GM10266 (cell line): ENCODE results near the gene TYMS.

ENCODE experiments used
- DNase-seq: peaks from one replicate; pipeline ENCODE4 v3.0.0; 2012; ENCODE audit errors: extremely low spot score
- CTCF ChIP-seq: IDR thresholded peaks from 2 replicates; pipeline ENCODE4 v1.5.1; 2012; ENCODE audit warnings: mild to moderate bottlenecking, low read depth; ENCODE audit not compliant: control insufficient read depth, insufficient read depth; ENCODE audit errors: missing control alignments

TYMS gene

GRCh38 chr18:627231-627630 is 30.2 kb upstream of the TYMS start:
- DNase-seq = no peak
- no peak for TF ChIP-seq CTCF

- TF ChIP-seq CTCF = no peak
- DNase-seq = no peak
These were observed 27.9 kb upstream of the TYMS start for GRCh38 chr18:629269-630150.

- DNase-seq = no peak
- no peak for TF ChIP-seq CTCF
These were observed 25.9 kb upstream of the TYMS start for GRCh38 chr18:631560-631959.

- DNase-seq = no peak
- TF ChIP-seq CTCF = no peak
These were observed 22.9 kb upstream of the TYMS start for GRCh38 chr18:634551-635045.

GRCh38 chr18:635171-635570 is 22.3 kb upstream of the TYMS start:
- no peak for TF ChIP-seq CTCF
- no peak for DNase-seq

GRCh38 chr18:641224-641623 is 16.2 kb upstream of the TYMS start:
- TF ChIP-seq CTCF = no peak
- DNase-seq = no peak

- no peak for DNase-seq
- TF ChIP-seq CTCF = no peak
These were observed 13.0 kb upstream of the TYMS start for GRCh38 chr18:644395-645004.
